GM18870 (cell line): Measurements from ENCODE around the gene CEP131.

Experiments used
- ATAC-seq: cut with Tn5 transposase; IDR thresholded peaks from one replicate; pipeline ENCODE4 v1.9.1; 2021; ENCODE audit warnings: moderate library complexity; ENCODE audit not compliant: unreplicated experiment

CEP131 gene

DNA sequence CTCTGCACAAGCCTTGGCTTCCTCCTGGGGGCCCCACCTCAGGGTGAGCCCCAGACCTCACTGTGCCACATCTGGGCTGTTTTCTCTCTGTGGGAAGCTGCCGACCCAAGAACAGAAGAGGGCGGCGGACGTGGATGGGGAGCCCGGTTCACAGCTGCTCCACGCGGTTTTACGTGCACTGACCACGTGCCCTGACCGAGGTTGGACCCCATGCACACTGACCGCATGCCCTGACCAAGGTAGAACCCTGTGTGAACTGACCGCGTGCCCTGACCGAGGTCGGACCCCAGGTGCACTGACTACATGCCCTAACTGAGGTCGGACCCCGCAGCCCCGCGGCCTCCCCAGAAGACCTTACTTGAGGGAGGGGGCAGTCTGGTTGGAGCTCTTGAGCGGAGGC, 19.6 kb downstream of the CEP131 start:
- no peak for ATAC-seq

DNA sequence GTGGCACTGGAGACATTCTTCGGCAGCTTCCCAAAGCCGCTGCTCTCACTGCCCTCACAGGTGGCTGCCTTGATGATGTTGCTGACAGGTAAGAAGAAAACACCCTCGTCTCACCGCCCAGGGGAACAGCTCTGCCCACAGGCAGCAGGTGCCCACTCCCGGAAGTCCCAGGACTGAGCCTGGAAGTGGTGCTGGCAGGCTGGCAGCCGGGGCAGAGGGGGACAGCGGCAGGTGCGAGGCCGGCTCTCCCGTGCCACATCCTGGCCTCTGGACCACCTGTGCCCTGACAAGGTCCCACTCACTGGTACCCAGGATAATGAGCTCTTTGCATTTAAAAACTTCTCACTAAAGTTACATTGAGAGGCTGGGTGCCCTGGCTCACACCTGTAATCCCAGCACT, 20.4 kb downstream of the CEP131 start:
- ATAC-seq = no peak

DNA sequence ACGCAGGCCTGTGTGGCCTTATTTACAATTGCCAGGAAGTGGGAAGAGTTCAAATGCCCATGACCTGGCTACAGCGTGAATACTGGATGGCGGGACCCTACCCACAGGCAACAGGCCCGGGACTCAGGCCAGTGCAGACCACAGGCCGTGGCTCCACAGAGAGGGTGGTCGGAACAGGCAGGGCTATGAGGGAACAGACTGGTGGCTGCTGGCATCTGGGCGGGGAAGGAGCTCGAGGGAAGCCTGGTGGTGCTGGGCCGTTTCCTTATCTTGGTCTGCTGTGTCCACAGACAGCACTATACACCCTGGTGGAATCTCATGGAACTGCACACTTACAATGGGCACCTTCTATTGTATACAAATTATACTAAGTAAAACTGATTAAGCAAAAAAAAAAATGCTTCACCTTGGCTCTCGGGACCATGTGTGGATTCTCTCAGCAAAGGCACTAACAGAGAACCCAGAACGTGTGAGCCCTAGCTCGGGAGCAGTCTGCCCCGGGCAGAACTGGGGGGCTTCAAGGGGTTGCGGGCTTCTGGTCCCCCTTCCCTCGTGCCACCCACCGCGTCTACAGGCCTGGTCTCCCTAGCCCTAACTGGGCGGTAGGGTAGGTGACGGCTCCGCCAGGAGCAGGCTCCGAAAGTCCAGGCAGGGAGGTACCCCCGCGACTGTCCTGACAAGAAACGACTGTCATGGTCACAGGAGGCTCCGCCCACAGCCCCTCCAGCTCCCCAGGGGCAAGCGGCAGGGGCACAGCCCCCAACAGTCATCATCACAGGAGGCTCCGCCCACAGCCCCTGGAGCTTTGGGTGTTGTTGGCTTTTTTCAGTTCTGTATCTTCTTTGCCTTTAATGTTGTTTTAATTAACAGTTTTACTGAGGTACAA, 21.8 kb downstream of the CEP131 start:
- no peak for ATAC-seq

DNA sequence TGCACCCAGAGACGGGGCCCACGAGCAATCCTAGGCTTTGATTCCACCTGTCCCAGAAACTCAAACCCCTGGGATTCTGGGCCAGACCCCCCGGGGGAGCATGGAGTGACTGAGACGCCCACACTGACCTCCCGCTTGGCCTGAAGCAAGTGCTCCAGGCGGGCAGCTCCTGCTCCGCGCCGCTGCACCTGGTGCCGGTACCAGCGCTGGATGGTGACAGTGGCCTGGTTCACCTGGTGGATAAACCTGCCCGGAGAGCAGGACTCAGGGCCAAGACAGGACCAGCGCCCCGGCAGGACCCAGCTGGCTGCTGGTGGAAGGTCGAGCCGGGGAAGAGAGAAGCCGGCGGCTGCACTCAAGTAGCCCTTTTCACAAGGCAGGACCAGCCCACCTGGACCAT, 22.6 kb downstream of the CEP131 start:
- ATAC-seq = no peak

DNA sequence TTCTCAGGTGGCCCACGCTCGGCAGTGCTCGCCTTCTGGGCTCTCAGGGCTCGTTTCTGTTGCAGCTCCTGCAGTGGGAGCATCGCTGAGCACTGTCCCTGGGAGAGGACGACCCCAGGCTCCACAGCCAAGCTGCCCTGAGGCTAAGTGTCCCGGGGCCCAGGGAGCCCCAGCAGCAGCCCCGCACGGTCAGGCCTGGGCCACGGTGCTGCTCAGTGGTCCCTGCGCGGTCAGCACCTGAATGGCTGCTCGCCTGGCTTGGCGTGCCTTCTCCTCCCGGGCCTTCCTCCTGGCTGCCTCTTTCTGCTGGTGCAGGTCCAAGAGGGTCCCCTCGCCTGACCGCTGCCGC, 23.3 kb downstream of the CEP131 start:
- no peak for ATAC-seq

DNA sequence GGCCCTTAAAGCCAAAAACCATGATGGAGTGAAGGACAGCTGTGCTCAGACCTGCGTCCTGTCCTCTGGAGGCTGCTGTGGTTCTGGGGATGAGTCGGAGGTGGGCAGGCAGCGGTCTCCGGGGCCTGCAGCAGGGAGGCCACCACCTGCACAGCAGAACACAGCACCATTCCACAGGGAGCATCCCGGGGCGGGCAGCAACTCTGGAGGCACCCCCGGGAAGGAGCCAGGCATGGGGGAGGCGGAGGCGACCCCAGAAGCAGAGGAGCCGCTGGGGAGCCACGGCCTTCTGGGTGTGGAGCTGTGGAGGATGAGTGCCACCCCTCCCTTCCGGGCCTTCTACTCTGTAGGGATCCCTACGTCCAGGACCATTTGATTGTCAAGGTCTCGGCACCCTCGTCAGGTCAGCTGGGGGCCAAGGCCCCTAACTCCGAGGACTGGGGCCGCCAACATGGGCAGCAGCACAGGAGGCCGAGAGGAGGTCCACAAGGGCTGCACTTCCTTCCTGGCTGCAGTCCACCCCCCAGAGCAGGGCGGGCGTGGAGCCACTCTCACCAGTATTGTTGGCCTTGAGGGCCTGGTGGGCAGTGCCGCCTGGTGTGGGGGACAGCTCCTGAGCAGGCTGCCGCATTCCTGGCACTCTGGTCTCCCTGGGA, 23.8 kb downstream of the CEP131 start:
- ATAC-seq = no peak

DNA sequence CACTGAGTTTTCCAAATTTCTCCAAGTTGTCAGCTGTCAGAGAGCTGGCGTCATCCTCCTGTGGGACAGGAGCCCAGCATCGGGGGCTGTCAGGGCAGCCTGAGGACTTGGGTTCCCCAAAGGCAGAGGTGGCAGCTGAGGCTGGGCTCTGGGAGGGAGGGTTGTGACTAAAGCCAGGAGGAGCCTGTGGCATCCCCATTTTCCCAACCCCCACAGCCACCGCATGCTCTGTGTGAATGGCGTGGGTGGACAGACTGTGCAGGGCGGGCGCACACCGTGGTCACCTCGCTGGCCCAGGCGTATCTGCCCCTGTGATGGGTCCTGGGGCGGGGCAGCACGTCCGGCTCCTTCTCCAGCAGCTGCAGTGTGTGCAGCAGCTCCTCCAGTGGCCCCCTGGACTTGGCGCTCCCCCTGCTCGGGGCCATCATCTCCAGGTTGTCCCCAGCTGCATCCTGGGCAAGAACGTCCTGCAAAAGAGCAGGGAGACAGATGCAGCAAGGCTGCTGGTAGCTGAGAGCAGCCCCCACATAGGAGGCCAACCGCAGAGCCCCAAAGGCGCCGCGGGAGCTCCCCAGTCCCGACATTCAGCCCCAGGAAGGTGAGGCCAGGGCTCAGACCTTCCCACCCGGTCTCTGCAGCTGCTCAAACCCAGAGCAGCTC, 24.8 kb downstream of the CEP131 start:
- no peak for ATAC-seq

DNA sequence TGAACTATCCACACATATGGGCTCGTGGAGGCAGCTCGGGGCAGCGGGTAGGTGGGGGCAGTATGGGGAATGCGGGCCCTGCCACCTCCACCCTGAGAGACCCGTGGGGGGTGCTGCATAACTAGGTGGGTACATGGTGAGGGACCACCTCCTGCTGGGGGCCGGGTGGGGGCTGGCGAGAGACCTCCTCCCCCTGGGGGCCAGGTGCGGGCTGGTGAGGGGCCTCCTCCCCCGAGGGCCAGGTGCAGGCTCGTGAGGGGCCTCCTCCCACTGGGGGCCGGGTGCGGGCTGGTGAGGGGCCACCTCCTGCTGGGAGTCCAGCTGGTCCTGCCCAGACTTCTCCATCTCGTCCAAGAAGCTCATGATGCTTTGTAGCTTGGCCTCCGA, 25.4 kb downstream of the CEP131 start:
- ATAC-seq = no peak

DNA sequence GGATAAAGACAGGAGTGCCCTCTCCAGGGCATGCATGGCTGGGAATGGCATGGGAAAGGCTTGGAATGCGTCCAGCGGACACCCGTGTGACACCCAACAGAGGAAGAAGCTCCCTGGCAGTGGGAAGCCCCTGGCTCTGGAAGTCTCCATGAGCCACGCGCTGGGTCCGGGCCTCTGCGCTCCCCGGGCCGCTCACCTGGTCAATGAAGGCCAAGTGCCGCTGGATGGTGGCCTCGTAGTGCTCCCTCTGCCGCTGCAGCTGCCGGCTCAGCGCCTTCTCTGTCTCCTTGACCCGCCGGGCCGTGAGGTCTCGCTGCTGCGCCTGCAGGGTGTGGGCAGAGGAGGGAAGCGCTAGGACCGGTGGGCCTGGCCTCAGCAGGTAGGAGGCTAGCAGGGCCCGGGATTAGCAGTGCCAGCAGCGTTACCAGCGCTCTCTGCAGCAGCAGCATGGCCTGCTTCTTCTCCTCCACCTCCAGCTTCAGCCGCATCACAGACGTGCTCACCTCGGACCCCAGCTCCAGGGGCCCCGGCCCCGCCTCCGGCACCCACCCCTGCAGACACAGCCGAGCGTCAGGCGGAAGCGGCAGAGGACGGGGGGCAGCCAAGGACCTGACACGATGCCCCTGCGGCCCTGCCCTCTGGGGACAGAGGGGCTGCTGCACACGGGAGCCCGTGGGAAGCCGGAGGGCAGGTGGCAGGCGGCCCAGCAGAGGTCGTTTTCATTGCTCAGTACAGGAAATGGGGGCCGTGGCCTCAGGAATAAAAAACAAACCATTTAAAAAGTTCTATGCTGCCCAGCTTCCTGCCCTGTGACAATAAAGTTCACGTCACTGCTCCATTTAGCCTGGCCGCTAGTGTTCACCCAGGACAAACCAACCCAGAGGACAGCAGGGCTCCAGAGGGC, 26.0 kb downstream of the CEP131 start:
- no peak for ATAC-seq

DNA sequence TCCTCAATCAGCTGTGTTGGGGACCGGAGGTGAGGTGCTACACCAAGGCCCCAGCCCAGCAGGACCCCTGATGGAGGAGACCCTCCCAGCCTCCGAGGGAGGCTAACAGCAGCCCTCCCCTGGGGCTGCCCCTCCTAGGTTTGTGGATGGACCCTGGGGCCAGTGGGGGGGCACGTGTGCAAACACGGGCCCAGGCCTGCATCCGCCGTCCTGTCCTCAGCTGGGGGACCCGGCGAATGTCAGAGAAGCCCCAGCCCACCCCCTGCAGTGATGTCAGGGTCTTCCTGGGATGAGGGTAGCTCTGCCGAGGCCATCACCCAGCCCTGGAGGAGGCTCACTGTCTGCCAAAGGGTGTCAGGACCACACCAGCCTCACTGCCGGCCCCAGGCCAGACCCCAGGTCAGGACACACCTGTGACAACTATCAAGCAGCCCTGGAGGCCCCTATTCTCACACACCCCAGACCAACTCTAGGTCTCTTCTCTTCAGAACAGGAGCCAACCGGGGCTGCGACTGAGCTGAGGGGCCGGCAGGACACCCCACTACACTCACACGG, 26.7 kb downstream of the CEP131 start:
- no peak for ATAC-seq

DNA sequence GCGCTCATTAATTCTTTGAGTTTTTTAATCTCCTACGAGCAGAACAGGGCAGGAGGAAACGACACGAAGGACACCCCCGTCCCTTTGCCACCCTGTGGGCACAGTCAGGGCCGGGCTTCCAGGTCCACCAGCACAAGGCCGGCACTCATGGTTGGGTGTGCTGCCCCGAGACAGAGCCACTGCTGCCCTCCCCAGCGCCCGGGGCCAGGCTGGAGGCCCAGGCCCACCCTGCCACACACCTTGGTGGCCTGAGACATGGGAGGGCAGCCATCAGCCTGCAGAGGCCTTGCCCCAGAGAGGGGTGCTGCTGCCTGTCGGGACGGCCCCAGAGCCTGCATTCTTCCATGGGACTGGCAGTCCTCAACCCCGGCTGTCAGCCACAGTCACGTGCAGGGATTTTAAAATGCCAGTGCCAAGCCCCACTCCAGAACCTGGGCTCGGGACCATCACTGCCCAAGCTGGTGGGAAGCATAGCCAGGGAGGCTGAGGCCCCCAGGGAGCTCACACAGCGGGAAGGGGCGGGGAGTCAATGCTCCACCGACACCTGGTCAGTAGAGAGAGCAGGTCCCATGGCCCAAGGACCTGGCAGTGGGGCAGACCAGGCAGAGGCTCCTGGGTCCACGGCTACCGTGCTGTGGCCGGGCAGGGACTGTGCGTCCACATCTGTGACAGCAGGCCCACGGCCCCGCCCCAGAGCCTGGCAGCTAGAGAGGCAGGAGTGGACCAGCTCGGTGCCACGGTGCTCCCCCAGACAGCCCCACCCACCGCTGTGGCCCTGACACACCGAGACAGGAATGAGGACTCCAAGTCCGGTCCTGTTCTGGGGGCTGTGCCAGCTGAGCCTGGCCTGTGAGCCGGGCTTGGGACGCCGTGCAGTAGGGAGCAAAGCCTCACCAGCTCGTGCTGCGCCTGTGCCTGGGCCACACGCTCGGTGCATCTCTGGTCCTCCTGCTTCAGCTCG, 27.5 kb downstream of the CEP131 start:
- no peak for ATAC-seq

DNA sequence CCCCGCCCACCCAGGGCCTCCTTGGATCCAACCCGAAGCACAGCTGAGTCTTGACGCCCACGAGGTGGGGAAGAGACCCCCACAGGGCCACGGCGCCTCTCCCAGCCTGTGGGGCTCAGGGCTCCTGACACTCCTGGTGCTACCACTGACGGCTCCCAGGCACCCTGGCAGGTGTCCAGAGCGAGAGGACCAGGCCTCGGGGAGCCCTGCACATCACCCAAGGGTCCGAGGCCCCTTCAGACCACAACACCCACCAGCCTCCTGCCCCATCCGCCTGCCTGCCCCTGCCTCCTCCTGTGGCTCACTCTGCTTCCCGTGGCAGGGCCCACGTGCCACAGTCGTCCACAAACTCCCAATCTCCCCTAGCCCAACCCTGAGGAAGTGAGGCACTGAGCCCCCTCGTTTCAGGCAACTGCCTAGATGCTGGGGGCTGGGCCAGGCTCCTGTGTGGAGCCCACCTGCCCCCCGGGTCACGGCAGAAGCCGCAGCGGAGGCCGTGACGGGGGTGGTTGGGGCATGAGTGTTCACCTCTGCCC, 28.5 kb downstream of the CEP131 start:
- no peak for ATAC-seq

DNA sequence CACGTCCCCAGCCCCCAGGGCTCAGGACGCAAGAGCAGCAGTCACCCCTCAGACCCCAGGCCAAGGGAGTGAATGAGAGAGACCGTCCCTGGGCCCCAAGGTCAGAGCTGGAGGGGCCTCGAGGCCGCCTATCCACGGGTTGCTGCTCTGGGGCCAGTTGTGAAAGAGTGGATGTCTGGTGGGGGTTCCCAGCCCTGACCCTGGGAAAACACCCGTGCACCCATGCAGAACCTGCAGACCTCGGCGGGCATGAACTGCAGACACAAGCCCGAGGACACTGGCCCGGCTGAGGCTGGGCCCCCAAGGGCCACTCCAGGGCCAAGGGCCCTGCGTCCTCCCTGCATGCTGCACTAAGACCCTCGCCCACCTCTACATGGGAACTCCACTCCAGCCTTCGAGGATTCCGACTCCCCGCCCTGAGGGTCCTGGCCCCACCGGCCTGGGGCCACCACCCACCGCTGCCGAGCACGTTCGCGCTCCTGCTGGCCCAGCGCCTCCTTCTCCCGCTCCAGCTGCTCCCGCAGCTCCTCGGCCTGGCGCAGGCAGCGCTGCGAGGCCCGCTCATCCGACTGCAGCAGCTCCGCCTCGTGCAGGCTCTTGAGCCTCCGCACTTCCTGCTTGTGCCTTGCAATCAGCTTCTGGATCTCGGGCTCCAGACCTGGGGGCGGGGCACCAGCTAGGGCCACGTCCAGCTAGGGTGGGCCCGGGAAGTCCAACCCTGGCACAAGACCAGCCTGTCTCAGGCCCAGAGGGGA, 29.1 kb downstream of the CEP131 start:
- no peak for ATAC-seq

DNA sequence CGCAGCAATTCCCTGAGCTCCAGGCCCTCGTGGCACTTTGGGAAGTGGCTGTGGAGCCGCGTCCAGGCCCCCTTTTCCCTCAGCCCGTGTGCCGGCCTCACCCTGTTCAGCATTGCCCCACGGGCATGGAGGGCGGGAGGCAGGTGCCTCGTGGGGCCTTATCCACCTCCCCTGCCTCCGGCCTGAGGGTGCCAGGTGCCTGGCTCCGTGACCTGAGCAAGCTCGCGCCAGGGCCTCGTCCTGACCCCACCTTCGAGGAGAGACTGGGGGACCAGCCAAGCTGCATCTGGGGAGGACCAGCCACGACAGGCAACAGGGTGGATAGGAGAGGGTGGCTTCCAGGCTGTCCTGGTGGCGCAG, 29.7 kb downstream of the CEP131 start:
- no peak for ATAC-seq

DNA sequence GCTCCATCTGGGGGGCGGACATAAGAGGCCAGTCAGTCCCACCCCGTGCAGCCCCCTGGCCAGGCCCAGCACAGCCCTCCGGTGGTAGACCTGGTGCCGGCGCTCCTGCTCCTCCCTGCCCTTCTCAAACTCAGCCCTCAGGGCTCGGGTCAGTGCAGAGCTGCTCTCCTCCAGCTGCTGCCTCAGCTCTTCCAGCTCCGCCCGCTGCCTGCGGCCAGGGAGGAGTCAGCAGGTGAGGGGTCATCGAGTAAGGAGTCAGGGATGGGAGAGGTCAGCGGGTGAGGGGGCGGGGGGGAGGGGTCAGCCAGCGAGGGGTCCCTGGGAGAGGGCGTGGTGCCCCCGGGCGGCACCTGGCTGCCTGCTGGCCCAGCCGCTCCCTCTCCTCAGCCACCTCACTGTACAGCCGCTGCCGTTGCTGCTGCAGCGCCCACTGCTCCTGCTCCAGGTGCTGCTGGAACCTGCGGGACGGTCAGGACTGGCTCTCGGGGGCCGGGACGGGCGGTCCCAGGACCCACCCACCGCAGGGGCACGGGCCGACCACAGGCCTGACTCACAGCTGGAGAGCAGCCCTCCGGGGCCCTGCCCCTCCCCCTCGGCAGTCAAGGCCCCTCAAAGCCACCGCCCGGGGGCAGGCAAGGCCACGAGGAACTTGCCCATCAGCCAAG, 30.2 kb downstream of the CEP131 start:
- no peak for ATAC-seq

DNA sequence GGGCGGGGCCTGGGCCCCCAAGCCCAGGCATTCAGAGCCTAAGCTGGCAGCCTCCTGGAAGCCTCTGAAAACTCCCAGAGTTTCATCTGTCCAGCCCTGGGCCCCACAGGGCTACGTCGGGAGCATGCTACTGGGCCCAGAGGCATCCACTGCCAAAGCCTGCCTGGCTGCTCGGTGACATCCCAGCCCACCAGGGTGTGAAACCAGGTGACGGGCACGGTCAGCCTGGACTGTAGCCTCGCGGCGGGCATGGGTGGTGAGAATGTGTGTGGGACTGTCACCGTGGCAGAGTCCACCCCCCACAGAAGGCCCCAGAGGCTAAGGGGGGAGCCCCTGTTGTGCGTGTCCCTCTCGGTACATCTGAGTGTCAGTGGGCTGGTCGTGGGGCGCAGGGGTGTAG, 31.1 kb downstream of the CEP131 start:
- ATAC-seq = no peak

DNA sequence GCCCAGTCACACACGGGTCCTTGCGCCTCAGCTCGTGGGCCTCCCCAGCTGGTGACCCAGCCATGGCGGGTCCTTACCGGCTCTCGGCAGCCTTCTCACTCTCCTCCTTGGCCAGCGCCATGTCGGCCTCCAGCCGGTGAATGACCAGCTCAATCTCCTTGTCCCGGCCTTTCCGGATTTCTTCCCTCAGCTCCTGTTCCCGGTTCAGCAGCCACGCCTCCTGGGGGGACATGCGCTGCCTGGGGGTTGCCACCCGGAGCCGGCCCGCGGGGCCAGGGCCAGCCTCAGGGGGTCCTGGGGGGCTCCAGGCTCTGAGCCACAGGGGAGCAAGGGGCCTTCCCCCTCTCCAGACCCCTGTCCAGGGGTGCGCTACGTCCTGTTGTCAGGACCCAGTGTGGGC, 31.6 kb downstream of the CEP131 start:
- no peak for ATAC-seq

DNA sequence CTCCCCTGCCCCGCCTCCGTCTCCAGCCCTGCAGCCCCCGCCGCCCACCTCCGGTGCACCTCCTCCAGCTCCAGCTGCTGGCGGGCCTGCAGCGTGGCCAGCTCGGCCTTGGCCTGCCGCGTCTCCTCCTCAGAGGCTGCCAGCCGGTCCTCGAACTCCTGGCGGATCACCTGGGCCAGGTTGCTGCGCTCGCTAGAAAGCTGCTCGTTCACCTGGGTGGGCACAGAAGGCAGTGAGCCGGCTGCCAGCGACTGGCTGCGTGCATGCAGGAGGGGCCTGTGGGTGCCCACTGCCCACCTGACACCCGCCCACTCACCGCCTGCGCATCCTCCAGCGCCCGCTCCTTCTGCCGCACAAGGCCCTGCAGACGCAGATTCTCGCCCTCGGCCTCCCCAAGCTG, 32.2 kb downstream of the CEP131 start:
- no peak for ATAC-seq
